Lung (tissue), 12 donors: ENCODE results near the gene IPPK. TPM values are rescaled to one million over a fixed set of nuclear protein-coding genes. Genes with fewer than 3 reads are reported as not detected.

Source experiments
- ATAC-seq: fragments of 200-7000 bp; cut with Tn5 transposase; one replicate; pipeline ENCODE4 v1.9.1; 2020; ENCODE audit warnings: moderate number of reproducible peaks; ENCODE audit not compliant: insufficient read depth, low FRiP score
- DNase-seq, 3 donors: peaks; one replicate each; pipeline ENCODE4 v3.0.0-alpha.2; 2013 to 2017
- H3K27ac ChIP-seq, 2 donors: one replicate each; pipeline ENCODE4 v1.5.1; 2013; ENCODE audit warnings: mild to moderate bottlenecking in 2 of 2, moderate library complexity in 2 of 2, control low read depth in 1 of 2, inconsistent platforms in 1 of 2, low read depth in 1 of 2, low read length in 1 of 2
- H3K27me3 ChIP-seq, 3 donors: one replicate each; pipeline ENCODE4 v1.5.1; 2013; ENCODE audit warnings: low read length in 2 of 3; ENCODE audit not compliant: control insufficient read depth in 3 of 3, insufficient read depth in 3 of 3
- H3K36me3 ChIP-seq, 4 donors: one replicate each; pipeline ENCODE4 v1.5.1; 2013; ENCODE audit warnings: low read length in 4 of 4, mild to moderate bottlenecking in 1 of 4, moderate library complexity in 1 of 4; ENCODE audit not compliant: control insufficient read depth in 4 of 4, insufficient read depth in 4 of 4
- H3K4me1 ChIP-seq, 5 donors: one replicate each; pipeline ENCODE4 v1.5.1; 2013; ENCODE audit warnings: low read length in 5 of 5, mild to moderate bottlenecking in 2 of 5, moderate library complexity in 1 of 5; ENCODE audit not compliant: control insufficient read depth in 5 of 5, insufficient read depth in 5 of 5
- H3K4me3 ChIP-seq: one replicate; pipeline ENCODE4 v1.5.1; 2013; ENCODE audit warnings: mild to moderate bottlenecking, control low read depth, moderate library complexity
- H3K9ac ChIP-seq, 2 donors: one replicate each; pipeline ENCODE4 v1.5.1; 2013; ENCODE audit warnings: low read length in 2 of 2, control low read depth in 1 of 2; ENCODE audit not compliant: insufficient read depth in 1 of 2
- H3K9me3 ChIP-seq, 4 donors: one replicate each; pipeline ENCODE4 v1.5.1; 2013; ENCODE audit warnings: low read length in 3 of 4, mild to moderate bottlenecking in 1 of 4, moderate library complexity in 1 of 4; ENCODE audit not compliant: control insufficient read depth in 4 of 4, insufficient read depth in 3 of 4
- WGBS, 2 donors: extraction: QIAGEN DNeasy Blood & Tissue Kit; methylation state at CpG; one replicate each; pipeline ENCODE4 v1.1.7; 2013; 5-methylcytosine and 5-hydroxymethylcytosine counted together
- polyA plus RNA-seq, 2 donors: library from polyadenylated mRNA; stranded (reverse); fragments of 200-250 nt; gene quantifications; one replicate each; pipeline ENCODE4 v1.2.1, GENCODE V29; 2013
- total RNA-seq, 2 donors: library from RNA; depleted of rRNA in 1 of 2; stranded (reverse); fragments of >200 nt in 1 of 2; gene quantifications; one replicate each; pipeline ENCODE4 v1.2.1, GENCODE V29; 2014 to 2021
- TF ChIP-seq, protein P1 (sequence below): IDR thresholded peaks from 2 replicates; pipeline ENCODE4 v1.5.1; 2012; ENCODE audit warnings: mild to moderate bottlenecking; ENCODE audit errors: control extremely low read depth, extremely low read depth
- donor health status: control.
- donor health status: control.
- donor health status: Bipolar disorder and iron deficiency.
- donor health status: healthy.
- donor health status: DM: yes; HTN: yes; CAD: no.

IPPK gene
- total and polyA plus RNA-seq, 4 donors, result 6.0 to 9.6 (median 6.8) TPM

DNA sequence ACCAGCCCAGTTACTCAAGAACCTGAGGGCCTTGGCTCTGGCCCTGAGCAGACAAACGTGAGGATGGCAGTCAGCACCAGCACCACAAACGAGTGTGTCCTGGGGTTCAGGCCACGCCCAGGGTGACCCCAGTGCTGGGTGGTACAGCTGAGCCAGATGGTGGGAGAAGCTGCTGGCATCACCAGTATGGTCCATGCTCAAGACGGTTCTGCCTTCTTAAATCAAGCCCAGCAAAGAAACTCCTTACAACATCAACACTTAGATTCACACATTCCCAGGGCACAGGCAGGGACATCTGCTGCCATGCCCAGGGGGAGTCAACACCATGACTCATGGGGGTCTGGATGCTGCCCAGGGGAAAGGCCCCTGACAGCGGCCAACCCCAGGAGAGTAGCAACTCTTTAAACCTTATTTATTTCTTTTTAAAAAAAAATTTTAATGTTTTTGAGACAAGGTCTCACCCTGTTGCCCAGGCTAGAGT lies 31.3 kb downstream of the IPPK start:
- no peak overlapping the region for H3K4me3 ChIP-seq
- no peak overlapping the region for H3K27ac ChIP-seq
- DNase-seq (no peak), ATAC-seq (no peak)
- H3K4me1 ChIP-seq, result peaks cover 0 to 5% (median 0%) of the 10 kb centered on the region in 5 donors
- H3K27me3 ChIP-seq, result no peaks in the 10 kb centered on the region
- peaks cover 23 to 58% (median 33%) of the 10 kb centered on the region in 4 donors for H3K36me3 ChIP-seq
- WGBS, 2 donors, result 88 to 96% methylated on average over 5 of the region's 5 CpGs
- TF ChIP-seq, protein P1, sequence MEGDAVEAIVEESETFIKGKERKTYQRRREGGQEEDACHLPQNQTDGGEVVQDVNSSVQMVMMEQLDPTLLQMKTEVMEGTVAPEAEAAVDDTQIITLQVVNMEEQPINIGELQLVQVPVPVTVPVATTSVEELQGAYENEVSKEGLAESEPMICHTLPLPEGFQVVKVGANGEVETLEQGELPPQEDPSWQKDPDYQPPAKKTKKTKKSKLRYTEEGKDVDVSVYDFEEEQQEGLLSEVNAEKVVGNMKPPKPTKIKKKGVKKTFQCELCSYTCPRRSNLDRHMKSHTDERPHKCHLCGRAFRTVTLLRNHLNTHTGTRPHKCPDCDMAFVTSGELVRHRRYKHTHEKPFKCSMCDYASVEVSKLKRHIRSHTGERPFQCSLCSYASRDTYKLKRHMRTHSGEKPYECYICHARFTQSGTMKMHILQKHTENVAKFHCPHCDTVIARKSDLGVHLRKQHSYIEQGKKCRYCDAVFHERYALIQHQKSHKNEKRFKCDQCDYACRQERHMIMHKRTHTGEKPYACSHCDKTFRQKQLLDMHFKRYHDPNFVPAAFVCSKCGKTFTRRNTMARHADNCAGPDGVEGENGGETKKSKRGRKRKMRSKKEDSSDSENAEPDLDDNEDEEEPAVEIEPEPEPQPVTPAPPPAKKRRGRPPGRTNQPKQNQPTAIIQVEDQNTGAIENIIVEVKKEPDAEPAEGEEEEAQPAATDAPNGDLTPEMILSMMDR, result no peak
- no peak overlapping the region for H3K9ac ChIP-seq
- H3K9me3 ChIP-seq, result no peaks in the 10 kb centered on the region

DNA sequence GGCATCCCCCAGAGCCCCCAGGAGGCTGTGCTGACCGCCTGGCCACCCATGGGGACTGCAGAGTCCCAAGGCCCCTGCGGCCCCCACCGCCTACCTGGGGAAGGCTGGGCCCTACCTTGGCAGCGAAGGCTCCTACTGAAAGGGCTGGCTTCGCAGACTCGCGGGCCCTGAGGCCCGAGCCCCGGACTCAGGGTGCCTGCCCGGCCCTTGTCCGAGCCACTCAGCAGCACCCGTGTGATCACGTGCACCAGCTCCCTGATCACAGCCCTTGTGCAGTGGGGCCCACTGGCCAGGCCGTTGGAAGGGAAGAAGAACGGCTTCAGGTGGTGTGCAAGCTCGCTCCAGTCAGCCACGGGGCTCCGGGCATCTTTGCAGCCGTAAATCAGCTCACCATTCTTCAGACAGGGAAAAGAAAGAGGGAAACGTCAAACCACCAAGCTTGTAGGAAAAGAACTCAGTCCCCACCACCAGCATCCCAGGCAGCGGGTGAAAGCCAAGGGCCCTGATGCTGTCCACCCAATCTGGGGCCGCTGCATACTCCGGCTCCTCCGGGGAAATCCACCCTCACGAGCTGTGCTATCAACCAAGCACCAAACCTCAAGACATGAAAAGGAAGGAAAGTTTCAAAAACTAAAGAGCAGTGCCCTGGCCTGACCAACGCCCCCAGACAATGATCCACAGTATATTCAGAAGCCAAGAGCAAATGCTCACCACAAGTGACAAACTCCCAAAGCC lies 31.9 kb downstream of the IPPK start:
- Histone ChIP-seq H3K4me3 (no peak overlapping the region), H3K27ac (no peak overlapping the region), H3K9ac (no peak overlapping the region), H3K4me1 (peaks cover 0 to 5% (median 0%) of the 10 kb centered on the region in 5 donors), H3K36me3 (peaks cover 19 to 58% (median 30%) of the 10 kb centered on the region in 4 donors), H3K9me3 (no peaks in the 10 kb centered on the region), H3K27me3 (no peaks in the 10 kb centered on the region)
- ATAC-seq, result no peak
- 93 to 96% methylated on average over 26 of the region's 26 CpGs for WGBS, 2 donors
- TF ChIP-seq, protein P1, result no peak
- DNase-seq, result no peak

DNA sequence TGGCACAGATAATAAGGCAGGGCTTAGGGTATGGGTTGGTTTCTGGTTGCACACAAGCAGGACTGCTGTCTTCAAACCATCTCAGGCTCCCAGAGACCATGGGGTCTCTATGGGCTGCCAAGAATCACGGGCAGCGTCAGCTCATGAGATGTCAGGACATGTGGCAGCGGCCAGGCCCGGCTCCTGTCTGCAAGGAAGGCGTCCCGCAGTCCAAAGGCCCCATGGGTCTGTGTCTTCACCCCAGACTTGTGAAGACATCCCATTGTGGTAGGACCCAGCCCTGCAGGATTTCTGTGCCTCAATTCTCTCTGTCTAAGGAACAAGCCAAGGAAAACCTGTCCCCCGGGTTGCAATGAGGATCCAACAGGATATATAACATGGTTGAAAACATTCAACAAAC lies 32.6 kb downstream of the IPPK start:
- no peak overlapping the region for H3K9ac ChIP-seq
- DNase-seq (no peak), ATAC-seq (no peak)
- peaks cover 15 to 56% (median 27%) of the 10 kb centered on the region in 4 donors for H3K36me3 ChIP-seq
- TF ChIP-seq, protein P1, result no peak
- 94 to 96% methylated on average over 7 of the region's 7 CpGs for WGBS, 2 donors
- no peak overlapping the region for H3K4me3 ChIP-seq
- H3K4me1 ChIP-seq, result peaks cover 0 to 5% (median 0%) of the 10 kb centered on the region in 5 donors
- no peaks in the 10 kb centered on the region for H3K9me3 ChIP-seq
- no peak overlapping the region for H3K27ac ChIP-seq
- no peaks in the 10 kb centered on the region for H3K27me3 ChIP-seq
